Activated CD8-positive, alpha-beta memory T cell treated with anti-CD3 and anti-CD28 coated beads, Interleukin-2, amount 50 U/mL, for 24 hours (primary cell): Measurements from ENCODE around the gene JAKMIP1.
A peak's percentile ranks its signal among the peaks of the same experiment; 100 is the strongest.

Source experiments
- DNase-seq: peaks from one replicate; pipeline ENCODE4 v3.0.0-alpha.2; 2020; ENCODE audit errors: extremely low read depth

JAKMIP1 gene

GRCh38 chr4:6180841-6181631, 19.3 kb downstream of the JAKMIP1 start:
- DNase-seq = peak; percentile 25

GRCh38 chr4:6179362-6179761, 21.0 kb downstream of the JAKMIP1 start:
- DNase-seq = no peak

- DNase-seq = no peak
Observed at GRCh38 chr4:6178757-6179156, 21.6 kb downstream of the JAKMIP1 start.

- no peak for DNase-seq
Observed at GRCh38 chr4:6177587-6178197, 22.7 kb downstream of the JAKMIP1 start.

GRCh38 chr4:6175426-6175825, 24.9 kb downstream of the JAKMIP1 start:
- no peak for DNase-seq

GRCh38 chr4:6172927-6173200, 27.5 kb downstream of the JAKMIP1 start:
- no peak for DNase-seq

GRCh38 chr4:6172093-6172926, 28.0 kb downstream of the JAKMIP1 start:
- no peak for DNase-seq

GRCh38 chr4:6169239-6169638, 31.1 kb downstream of the JAKMIP1 start:
- no peak for DNase-seq

- no peak for DNase-seq
Observed at GRCh38 chr4:6165766-6166165, 34.6 kb downstream of the JAKMIP1 start.

GRCh38 chr4:6162885-6163284, 37.5 kb downstream of the JAKMIP1 start:
- no peak for DNase-seq

- DNase-seq = no peak
Observed at GRCh38 chr4:6161921-6162464, 38.4 kb downstream of the JAKMIP1 start.

- no peak for DNase-seq
Observed at GRCh38 chr4:6160536-6160935, 39.8 kb downstream of the JAKMIP1 start.

GRCh38 chr4:6157926-6158325, 42.4 kb downstream of the JAKMIP1 start:
- DNase-seq = no peak

GRCh38 chr4:6155996-6156750, 44.2 kb downstream of the JAKMIP1 start:
- no peak for DNase-seq

- DNase-seq = no peak
Observed at GRCh38 chr4:6154875-6155274, 45.5 kb downstream of the JAKMIP1 start.

GRCh38 chr4:6153874-6154273, 46.5 kb downstream of the JAKMIP1 start:
- no peak for DNase-seq

GRCh38 chr4:6152869-6153705, 47.3 kb downstream of the JAKMIP1 start:
- DNase-seq = no peak

- no peak for DNase-seq
Observed at GRCh38 chr4:6150046-6150735, 50.2 kb downstream of the JAKMIP1 start.

GRCh38 chr4:6148506-6149205, 51.7 kb downstream of the JAKMIP1 start:
- DNase-seq = no peak

- no peak for DNase-seq
Observed at GRCh38 chr4:6147441-6147840, 52.9 kb downstream of the JAKMIP1 start.
